IPS-15b (cell line): ENCODE measurements around the gene CABLES1.
"Not testable (repeated sequence)": the region's sequence is repeated elsewhere in the genome, so short reads cannot be mapped to it uniquely, and the experiment has no call there.

ENCODE experiments used
- H3K27me3 ChIP-seq: one replicate; pipeline ENCODE4 v1.6.1; 2013; ENCODE audit warnings: low read length; ENCODE audit not compliant: control insufficient read depth, insufficient read depth
- H3K36me3 ChIP-seq: one replicate; pipeline ENCODE4 v1.6.1; 2013; ENCODE audit warnings: low read length; ENCODE audit not compliant: control insufficient read depth, insufficient read depth
- H3K4me1 ChIP-seq: one replicate; pipeline ENCODE4 v1.6.1; 2013; ENCODE audit warnings: mild to moderate bottlenecking, low read length; ENCODE audit not compliant: control insufficient read depth, insufficient read depth
- H3K4me3 ChIP-seq: one replicate; pipeline ENCODE4 v1.5.1; 2013; ENCODE audit warnings: low read depth, low read length
- H3K9ac ChIP-seq: one replicate; pipeline ENCODE4 v1.6.1; 2013; ENCODE audit warnings: low read depth, mild to moderate bottlenecking, low read length
- H3K9me3 ChIP-seq: one replicate; pipeline ENCODE4 v1.6.1; 2013; ENCODE audit warnings: mild to moderate bottlenecking, low read length; ENCODE audit not compliant: control insufficient read depth, insufficient read depth

CABLES1 gene

DNA sequence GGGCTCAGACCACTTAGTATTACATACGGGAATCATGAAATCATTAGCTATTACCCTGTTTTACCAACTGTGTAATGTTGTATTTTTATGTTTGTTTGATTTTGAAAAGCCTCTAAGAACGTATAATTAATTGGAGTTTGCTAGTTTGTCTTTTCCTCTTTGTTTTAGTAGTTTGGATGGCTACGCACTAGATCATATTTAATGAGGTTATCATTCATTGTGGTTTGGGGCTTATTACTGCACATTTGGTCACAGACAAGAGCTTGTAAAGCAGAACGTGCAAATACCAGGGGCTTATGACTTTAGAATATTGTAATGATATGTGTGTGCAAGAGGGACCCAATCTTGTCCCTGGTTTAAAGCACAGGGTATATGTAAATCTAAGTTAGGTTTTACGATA is 10.3 kb downstream of the CABLES1 start:
- Histone ChIP-seq H3K4me1 (peaks cover 2% of the 10 kb centered on the region), H3K4me3 (no peak overlapping the region), H3K9ac (no peak overlapping the region), H3K9me3 (no peaks in the 10 kb centered on the region), H3K36me3 (no peaks in the 10 kb centered on the region), H3K27me3 (no peaks in the 10 kb centered on the region)

DNA sequence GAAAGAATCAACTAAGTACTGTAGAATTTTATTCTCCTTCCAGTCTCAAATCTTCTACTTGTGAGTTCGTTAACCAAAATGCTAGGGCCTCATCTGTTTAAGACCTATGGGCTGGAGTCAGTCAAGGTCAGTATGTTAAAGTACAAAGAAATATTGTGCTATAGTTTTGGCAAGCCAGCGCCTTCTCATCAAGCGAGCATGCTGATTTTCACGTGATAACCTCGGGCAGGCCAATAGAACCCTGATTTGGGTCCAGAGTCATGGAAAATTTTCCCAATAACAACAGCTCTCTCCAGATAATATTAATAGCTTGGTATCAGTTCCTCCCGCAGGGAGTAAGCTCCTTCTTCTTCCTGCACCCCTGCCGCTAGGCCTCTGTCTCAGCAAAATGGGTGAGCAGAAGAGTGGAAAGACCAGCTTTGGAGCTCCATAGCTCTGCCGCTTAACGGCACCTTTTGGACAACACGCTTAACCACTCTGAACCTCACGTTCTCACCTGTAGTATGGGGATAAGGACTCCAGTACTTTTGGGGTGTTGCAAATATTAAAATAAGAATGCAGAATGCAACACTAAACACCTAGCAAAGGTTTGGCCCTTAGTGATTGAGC is 11.7 kb downstream of the CABLES1 start:
- Histone ChIP-seq H3K36me3 (no peaks in the 10 kb centered on the region), H3K9ac (no peak overlapping the region), H3K4me3 (no peak overlapping the region), H3K27me3 (no peaks in the 10 kb centered on the region), H3K4me1 (no peaks in the 10 kb centered on the region), H3K9me3 (no peaks in the 10 kb centered on the region)

DNA sequence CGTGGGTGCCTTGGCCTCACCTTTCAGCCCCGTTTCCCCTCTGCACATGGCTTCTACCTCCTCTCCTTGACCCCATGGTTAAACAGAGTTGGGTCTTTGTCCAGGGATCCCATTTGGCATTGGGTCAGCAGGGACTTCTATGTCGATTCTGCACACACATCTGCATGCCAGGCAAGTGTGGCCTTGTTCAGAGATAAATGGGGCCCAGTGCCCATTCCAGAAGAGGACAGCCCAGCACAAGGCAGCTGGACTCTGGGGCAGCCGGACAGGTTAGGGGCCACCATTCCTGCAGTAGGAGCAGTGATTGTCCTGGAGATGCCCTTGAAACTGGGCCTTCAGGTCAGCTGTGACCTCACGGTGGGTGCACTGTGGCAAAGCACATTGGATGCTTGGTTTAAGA is 13.1 kb downstream of the CABLES1 start:
- no peaks in the 10 kb centered on the region for H3K9me3 ChIP-seq
- no peaks in the 10 kb centered on the region for H3K4me1 ChIP-seq
- H3K36me3 ChIP-seq = no peaks in the 10 kb centered on the region
- no peak overlapping the region for H3K4me3 ChIP-seq
- no peaks in the 10 kb centered on the region for H3K27me3 ChIP-seq
- no peak overlapping the region for H3K9ac ChIP-seq

DNA sequence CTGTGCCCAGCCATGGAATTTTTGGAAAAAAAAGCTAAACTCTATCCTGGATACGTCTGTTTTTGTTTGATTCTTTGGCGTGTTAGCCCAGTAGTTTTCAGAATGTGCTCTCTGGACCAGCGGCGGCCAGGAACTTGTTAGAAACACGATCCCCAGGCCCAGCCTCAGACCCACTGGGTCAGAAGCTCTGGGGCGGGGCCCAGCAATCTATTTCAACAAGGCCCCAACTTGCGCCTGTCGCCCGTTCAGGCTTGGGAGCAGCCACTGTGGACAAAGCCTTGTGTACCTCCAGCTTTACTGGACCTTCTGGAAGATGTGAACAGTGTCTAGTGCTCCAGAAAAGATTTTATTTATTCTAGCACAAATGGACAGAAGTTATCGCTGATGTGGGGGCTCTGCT is 14.3 kb downstream of the CABLES1 start:
- H3K9me3 ChIP-seq = no peaks in the 10 kb centered on the region
- H3K4me1 ChIP-seq = no peaks in the 10 kb centered on the region
- H3K9ac ChIP-seq = no peak overlapping the region
- no peaks in the 10 kb centered on the region for H3K36me3 ChIP-seq
- no peaks in the 10 kb centered on the region for H3K27me3 ChIP-seq
- no peak overlapping the region for H3K4me3 ChIP-seq

DNA sequence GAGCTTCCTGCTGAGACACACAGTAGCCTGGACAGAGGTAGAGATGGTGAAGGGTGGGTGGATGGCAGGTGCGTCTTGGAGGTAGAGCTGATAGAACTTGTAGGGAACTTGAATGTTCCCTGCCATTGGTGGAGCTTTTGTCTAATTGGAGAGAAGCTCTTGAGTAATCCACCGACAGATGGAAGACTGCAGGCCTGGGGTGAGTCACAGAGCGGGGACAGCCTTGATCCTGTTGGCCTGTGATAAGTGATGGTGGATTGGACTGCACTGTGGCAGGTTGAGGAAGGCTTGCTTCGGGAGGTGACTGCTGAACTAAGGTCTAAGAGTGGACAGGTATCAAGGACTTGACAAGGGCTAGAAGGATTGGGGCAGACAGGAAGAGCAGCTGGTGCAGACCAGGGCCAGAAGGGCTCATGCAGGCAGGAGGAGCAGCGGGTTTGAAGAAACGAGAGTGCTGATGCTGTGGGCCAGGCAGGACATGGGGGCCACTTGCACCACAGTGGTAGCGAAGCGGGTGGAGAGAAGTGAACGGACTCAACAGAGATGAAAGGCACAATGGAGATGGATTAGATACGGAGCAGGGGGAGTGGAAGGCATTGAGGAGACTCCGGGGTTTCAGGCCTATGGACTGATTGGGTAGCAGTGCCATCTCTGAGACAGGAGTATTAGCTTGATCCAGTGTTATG is 16.3 kb downstream of the CABLES1 start:
- Histone ChIP-seq H3K36me3 (no peaks in the 10 kb centered on the region), H3K9ac (no peak overlapping the region), H3K4me3 (no peak overlapping the region), H3K27me3 (no peaks in the 10 kb centered on the region), H3K9me3 (no peaks in the 10 kb centered on the region), H3K4me1 (peaks cover 6% of the 10 kb centered on the region)

DNA sequence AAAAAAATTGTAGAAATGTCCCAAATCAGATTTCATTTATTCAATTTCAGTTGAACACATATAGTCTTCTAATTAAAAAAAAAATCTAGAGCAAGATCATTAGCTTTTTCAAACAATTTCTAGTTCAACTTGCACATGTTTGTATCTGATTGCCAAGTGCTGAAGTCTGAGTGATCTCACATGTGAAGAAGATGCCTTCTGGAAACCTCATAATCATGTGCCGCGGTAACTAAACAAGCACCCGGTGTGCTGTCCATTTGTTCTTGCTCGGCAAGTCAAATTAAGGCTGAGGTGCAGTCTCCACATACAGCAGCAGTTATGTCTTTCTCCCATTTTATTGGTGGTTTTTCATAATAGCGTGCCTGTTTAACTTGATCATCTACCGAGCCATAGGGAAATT is 18.7 kb downstream of the CABLES1 start:
- H3K4me1 ChIP-seq = peaks cover 6% of the 10 kb centered on the region
- H3K36me3 ChIP-seq = no peaks in the 10 kb centered on the region
- no peaks in the 10 kb centered on the region for H3K27me3 ChIP-seq
- H3K4me3 ChIP-seq = no peak overlapping the region
- no peaks in the 10 kb centered on the region for H3K9me3 ChIP-seq
- H3K9ac ChIP-seq = no peak overlapping the region

DNA sequence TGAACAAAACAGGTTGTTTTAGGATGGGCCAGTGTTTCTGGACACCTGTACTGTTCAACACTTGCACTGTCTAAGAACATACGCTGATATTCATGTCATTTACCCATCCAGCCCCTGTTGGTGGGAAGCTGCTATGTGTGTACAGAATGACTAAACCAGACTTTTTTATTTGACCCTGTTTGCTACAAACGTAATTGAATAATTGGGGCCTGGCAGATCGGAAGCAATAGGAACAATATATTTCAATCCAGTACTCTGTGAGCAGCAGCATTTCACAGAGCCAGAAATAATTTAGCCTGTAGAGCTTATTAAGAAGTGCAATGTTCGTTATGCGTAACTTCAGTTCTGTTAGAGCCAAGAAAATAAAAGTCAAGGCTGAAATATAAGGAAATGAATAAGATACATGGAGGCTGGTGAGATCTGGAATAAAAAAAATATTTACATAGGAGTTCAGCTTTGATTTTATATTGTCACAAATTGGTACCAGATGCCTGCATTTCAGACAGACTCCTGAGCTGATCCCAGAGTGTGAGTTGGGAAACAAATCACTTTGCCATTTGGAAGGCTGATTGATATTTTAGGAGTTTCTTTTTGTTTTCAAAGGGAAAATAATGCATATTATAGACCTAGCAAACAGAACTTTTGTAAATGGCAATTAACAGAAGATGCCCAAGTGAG is 19.7 kb downstream of the CABLES1 start:
- Histone ChIP-seq H3K9ac (no peak overlapping the region), H3K27me3 (no peaks in the 10 kb centered on the region), H3K4me1 (peaks cover 6% of the 10 kb centered on the region)

DNA sequence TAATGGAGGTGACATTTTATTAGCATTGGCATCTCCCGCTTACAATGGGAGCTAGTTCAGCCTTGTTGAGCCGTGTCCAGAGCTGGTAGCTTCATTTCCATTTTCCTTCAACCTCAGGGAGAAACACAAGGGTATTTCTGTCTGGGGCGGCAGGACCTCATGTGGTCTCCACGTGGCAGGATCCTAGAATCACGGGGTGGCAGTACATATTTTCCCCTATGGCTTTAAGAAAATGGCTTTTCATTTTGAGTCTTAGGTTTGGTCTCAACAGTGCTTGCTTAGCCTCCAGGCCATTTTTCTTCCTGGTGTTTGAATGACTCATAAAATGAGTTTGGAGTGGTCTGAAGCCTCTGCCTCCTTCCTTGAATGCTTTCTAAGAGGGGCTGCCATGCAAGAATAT is 20.3 kb downstream of the CABLES1 start:
- H3K9me3 ChIP-seq = no peaks in the 10 kb centered on the region
- H3K9ac ChIP-seq = no peak overlapping the region
- H3K4me3 ChIP-seq = no peak overlapping the region
- no peaks in the 10 kb centered on the region for H3K36me3 ChIP-seq
- no peaks in the 10 kb centered on the region for H3K27me3 ChIP-seq
- peaks cover 6% of the 10 kb centered on the region for H3K4me1 ChIP-seq

More for the DNA sequence above, 19.7 kb downstream of the CABLES1 start:
- Histone ChIP-seq H3K9me3 (no peaks in the 10 kb centered on the region), H3K4me3 (no peak overlapping the region), H3K36me3 (no peaks in the 10 kb centered on the region)

DNA sequence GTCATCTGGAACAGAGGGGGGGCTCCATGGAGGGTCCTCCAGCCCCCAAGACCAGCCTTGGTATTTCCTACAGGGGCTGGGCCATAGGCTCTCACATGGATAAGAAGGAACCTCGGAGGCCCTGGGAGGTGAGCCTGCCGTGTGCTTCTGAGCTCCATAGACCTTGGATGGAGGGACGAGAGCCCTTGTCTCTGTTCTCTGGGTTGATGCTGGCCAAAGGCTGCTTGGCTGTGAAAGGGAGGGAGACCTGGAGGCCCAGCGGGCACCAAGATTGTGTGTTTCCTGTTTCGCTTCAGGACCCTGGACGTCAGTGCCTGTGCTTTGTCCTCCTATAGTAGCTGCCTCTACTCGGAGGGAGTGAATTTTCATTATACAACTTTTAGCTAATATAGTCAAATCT is 20.8 kb downstream of the CABLES1 start:
- no peak overlapping the region for H3K4me3 ChIP-seq
- no peak overlapping the region for H3K9ac ChIP-seq
- no peaks in the 10 kb centered on the region for H3K27me3 ChIP-seq
- H3K4me1 ChIP-seq = peaks cover 6% of the 10 kb centered on the region
- no peaks in the 10 kb centered on the region for H3K36me3 ChIP-seq
- H3K9me3 ChIP-seq = no peaks in the 10 kb centered on the region

DNA sequence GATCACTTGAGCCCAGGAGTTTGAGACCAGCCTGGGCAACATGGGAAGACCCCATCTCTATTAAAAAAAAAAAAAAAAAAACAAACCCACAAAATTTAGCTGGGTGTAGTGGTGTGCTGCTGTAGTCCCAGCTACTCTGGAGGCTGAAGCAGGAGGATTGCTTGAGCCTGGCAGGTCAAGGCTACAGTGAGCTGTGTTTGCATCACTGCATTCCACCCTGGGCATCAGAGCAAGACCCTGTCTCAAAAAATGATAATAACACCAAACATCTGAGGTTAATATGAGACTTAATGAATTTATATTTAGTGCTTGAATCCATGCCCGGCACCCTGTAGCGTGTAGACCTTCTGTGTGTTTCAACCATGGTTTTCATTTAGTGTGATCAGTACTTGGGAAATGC is 22.8 kb downstream of the CABLES1 start:
- Histone ChIP-seq H3K9me3 (no peaks in the 10 kb centered on the region), H3K4me1 (peaks cover 6% of the 10 kb centered on the region), H3K36me3 (no peaks in the 10 kb centered on the region), H3K4me3 (no peak overlapping the region), H3K27me3 (no peaks in the 10 kb centered on the region), H3K9ac (no peak overlapping the region)

DNA sequence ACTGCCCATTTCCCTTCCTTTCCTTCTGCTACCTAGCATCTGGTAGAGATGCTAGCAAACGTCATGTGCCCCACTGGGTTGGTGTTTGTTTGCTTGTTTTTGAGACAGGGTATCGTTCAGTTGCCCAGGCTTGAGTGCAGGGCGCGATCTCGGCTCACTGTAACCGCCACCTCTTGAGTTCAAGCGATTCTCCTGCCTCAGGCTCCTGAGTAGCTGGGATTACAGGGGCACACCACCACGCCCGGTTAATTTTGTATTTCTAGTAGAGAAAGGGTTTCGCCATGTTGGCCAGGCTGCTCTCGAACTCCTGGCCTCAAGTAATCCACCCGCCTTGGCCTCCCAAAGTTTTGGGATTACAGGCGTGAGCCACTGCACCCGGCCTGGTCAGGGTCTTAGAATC is 23.6 kb downstream of the CABLES1 start:
- H3K9ac ChIP-seq, H3K9me3 ChIP-seq, H3K4me3 ChIP-seq, H3K4me1 ChIP-seq, H3K27me3 ChIP-seq, H3K36me3 ChIP-seq: not testable (repeated sequence)

DNA sequence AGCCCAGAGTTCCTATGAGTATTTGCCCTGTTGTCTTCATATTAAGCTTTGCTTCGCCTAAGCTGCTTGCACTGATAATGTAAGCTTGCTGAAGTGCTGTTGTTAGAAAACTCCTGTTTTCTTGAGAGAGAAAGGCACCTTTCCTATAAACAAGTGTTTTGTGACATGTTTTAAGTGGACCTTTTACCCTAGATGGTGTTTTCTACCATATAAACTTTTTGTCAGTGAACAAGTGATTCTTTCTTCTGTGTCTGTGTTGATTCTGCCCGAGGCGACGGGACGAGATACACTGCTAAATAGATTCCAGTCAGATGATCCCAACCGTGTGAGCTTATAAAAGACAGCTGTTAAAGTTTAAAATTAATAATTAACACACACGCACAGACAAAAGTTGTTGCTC is 24.1 kb downstream of the CABLES1 start:
- peaks cover 6% of the 10 kb centered on the region for H3K4me1 ChIP-seq
- H3K27me3 ChIP-seq = no peaks in the 10 kb centered on the region
- H3K4me3 ChIP-seq = no peak overlapping the region
- H3K9ac ChIP-seq = no peak overlapping the region
- H3K9me3 ChIP-seq = no peaks in the 10 kb centered on the region
- no peaks in the 10 kb centered on the region for H3K36me3 ChIP-seq
